T follicular helper cell (primary cell): ENCODE results near the gene MUTYH.

ENCODE experiments used
- DNase-seq: peaks from one replicate; pipeline ENCODE4 v3.0.0-alpha.2; 2020; ENCODE audit warnings: low read depth

Gene MUTYH

DNA sequence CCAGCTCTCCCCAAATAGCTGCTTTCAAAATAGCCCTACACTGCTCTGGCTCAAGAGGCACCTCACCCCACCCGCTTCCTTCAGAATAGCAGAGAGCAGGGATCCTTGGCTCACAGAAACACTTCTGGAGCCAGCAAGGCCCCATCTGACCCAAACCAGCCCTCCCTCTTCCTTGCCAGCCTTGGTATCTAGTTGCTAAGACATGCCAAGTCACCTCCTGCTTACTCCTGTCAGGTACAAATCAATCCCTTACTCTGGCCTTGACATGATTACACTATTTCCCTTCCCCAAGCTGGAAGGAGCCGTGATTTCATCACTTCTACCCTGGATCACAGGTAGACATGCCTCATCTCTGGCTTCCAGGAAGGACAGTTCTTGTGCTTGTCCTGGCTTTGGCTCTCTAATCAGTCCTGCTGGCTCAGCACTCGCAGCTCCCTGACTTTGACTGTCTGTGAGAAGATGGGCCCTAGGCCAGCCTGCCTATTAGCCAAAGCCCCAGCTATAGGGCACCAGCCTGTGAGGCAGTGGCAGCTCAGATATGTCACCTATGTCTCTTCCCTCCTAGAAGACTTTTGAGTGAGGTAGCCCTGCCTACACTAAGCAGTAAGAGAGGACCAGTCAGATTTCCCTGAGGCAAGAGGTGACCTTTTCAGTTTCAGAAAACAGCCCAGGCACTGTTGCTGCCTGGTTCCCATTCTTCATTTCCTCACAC lies 8.9 kb upstream of the MUTYH start:
- DNase-seq = no peak

DNA sequence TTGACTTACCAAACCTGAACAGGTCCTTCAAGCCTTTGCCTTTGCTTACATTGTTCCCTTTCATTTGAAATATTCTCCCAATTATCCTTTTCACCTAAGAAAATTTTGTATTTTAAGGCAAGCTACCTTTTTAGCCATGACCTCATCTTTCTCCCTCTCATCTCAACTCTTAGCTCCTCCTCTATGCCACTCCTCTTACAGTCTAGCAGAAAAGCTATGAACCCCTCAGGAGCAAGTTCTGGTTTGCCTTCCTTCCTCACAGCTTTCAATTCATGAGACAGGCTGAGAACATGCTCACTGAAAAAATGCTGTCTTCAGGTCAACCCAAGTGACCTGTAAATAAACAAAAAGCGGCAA lies 8.3 kb upstream of the MUTYH start:
- DNase-seq = no peak

GRCh38 chr1:45348020-45348419 lies 7.8 kb upstream of the MUTYH start:
- no peak for DNase-seq

GRCh38 chr1:45346473-45346872 lies 6.2 kb upstream of the MUTYH start:
- no peak for DNase-seq

- no peak for DNase-seq
These were observed 4.8 kb upstream of the MUTYH start for GRCh38 chr1:45345014-45345413.

- DNase-seq = no peak
These were observed 4.3 kb upstream of the MUTYH start for GRCh38 chr1:45344499-45344898.

GRCh38 chr1:45340816-45341466 lies 701 bp upstream of the MUTYH start:
- DNase-seq = no peak

DNA sequence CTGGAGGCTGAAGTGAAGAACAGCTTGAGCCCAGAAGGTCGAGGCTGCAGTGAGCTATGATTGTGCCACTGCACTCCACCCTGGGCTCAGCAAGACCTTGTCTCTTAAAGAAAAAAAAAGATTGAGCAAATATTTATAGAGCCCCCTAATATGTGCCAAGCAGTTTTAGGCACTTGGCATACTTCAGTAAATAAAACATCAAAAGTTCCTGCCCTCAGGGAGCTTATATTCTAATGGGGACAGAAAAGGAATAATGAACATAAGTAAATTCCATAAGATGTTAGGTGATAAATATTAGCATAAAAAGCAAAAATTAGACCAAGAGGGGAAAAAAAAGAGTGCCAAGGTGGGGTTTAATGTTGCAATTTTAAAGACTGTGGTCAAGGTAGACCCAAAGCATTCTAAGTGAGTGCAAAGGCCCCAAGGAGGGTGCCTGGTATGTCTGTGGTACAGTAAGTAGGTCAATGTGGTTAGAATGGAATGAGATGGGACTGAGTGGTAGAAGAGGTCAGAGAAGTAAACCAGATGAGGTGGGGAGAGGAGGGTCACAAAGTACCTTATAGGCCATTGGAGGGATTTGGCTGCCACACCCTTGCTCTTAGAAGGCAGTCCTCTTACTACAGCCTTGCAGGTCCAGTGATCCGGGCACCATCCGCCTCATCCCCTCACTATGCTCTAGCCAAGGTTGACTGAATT lies 2.5 kb downstream of the MUTYH start:
- no peak for DNase-seq

- DNase-seq = no peak
These were observed 4.3 kb downstream of the MUTYH start for GRCh38 chr1:45335855-45336324.

- no peak for DNase-seq
These were observed 5.7 kb downstream of the MUTYH start for GRCh38 chr1:45334308-45335245.

- no peak for DNase-seq
These were observed 7.9 kb downstream of the MUTYH start for GRCh38 chr1:45332346-45332720.

GRCh38 chr1:45331436-45332345 lies 8.5 kb downstream of the MUTYH start:
- DNase-seq = no peak

DNA sequence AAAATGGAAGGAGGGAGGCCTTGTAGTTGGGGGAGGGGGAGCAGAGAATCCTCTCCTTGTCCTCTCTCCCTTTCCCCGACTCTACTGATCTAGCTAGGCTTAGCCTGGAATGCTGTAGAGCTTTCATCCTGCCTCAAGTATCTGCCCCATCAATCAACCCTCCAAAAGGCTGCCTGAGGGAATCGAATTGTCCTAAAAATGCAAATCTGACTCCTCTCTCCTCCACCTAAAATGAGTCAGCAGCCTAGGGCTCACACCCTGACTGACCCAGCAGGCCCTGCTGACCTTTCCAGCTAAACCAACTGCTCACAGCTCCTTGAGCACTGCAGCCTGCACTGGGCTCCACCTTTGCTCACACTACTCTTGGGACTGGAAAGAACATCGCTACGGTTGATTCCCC lies 10.8 kb downstream of the MUTYH start:
- no peak for DNase-seq

GRCh38 chr1:45328680-45329079 lies 11.6 kb downstream of the MUTYH start:
- DNase-seq = no peak

DNA sequence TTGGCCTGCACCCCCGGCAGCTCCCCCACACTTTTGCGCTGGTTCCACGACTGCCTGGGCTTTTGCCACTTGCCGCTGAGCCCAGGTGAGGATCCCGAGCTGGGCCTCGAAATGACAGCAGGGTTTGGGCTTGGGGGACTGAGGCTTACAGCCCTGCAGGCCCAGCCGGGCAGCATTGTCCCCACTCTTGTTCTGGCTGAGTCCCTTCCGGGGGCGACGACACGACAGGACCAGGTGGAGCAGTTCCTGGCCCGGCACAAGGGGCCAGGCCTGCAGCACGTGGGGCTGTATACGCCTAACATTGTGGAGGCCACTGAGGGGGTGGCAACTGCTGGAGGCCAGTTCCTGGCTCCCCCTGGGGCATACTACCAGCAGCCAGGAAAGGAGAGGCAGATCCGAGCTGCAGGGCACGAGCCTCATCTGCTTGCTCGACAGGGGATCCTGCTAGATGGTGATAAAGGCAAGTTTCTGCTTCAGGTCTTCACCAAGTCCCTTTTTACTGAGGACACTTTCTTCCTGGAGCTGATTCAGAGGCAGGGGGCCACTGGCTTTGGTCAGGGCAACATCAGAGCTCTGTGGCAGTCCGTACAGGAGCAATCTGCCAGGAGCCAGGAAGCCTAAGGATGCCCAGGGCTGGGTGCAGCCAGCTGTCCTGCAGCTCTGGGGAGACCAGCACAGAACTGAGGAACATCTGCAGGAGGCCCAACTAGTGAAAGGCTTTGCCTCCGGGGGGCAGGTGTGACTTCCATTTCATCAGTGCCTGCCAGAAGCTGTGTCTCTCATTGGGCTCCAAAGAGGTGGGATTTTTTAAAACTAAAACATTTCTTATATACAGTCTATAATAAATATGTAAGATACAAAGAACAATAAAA lies 12.4 kb downstream of the MUTYH start:
- DNase-seq = no peak

GRCh38 chr1:45326627-45327623 lies 13.3 kb downstream of the MUTYH start, which contains the start of gene HPDL:
Gene HPDL, plus strand, starts transcription at chr1:45326895. Its CDS starts 254 bp downstream, at chr1:45327149.
- peak; percentile 36 for DNase-seq

GRCh38 chr1:45325851-45326506 lies 14.3 kb downstream of the MUTYH start:
- DNase-seq = no peak

GRCh38 chr1:45322486-45323040 lies 17.7 kb downstream of the MUTYH start:
- DNase-seq = no peak
